H9 (cell line): Measurements from ENCODE around the gene LMX1A. TPM values are rescaled to one million over a fixed set of nuclear protein-coding genes. Genes with fewer than 3 reads are reported as not detected.

ENCODE experiments used
- DNase-seq: peaks from one replicate; pipeline ENCODE4 v3.0.0-alpha.2; 2017
- H2AFZ ChIP-seq: one replicate; pipeline ENCODE4 v1.6.1; 2013; ENCODE audit warnings: mild to moderate bottlenecking, low read length, control low read depth, moderate library complexity
- H2AK5ac ChIP-seq: 2 replicates; pipeline ENCODE4 v1.6.1; 2013; ENCODE audit warnings: low read length, control low read depth, mixed read lengths; ENCODE audit not compliant: insufficient read length
- H2BK120ac ChIP-seq: one replicate; pipeline ENCODE4 v1.6.1; 2013; ENCODE audit warnings: low read depth, mild to moderate bottlenecking, low read length, control low read depth, inconsistent platforms; ENCODE audit not compliant: poor library complexity, severe bottlenecking
- H2BK12ac ChIP-seq: 2 replicates; pipeline ENCODE4 v1.6.1; 2013; ENCODE audit warnings: low read length, control low read depth, mixed read lengths, low read depth; ENCODE audit not compliant: insufficient read length
- H2BK15ac ChIP-seq: 2 replicates; pipeline ENCODE4 v1.6.1; 2013; ENCODE audit warnings: low read depth, low read length, control low read depth
- H2BK20ac ChIP-seq: one replicate; pipeline ENCODE4 v1.6.1; 2013; ENCODE audit warnings: low read depth, mild to moderate bottlenecking, low read length, control low read depth, inconsistent platforms; ENCODE audit not compliant: poor library complexity, severe bottlenecking
- H2BK5ac ChIP-seq: 2 replicates; pipeline ENCODE4 v1.6.1; 2013; ENCODE audit warnings: low read length, control low read depth, mixed read lengths; ENCODE audit not compliant: insufficient read length
- H3K14ac ChIP-seq: 2 replicates; pipeline ENCODE4 v1.6.1; 2013; ENCODE audit warnings: low read length, control low read depth; ENCODE audit not compliant: insufficient read depth
- H3K18ac ChIP-seq: 2 replicates; pipeline ENCODE4 v1.6.1; 2013; ENCODE audit warnings: low read depth, mild to moderate bottlenecking, mixed read lengths, low read length, control low read depth; ENCODE audit not compliant: insufficient read length
- H3K23ac ChIP-seq: 2 replicates; pipeline ENCODE4 v1.6.1; 2013; ENCODE audit warnings: low read length, control low read depth, mixed read lengths, low read depth; ENCODE audit not compliant: insufficient read length
- H3K23me2 ChIP-seq: 2 replicates; pipeline ENCODE4 v1.6.1; 2013; ENCODE audit warnings: low read depth, mild to moderate bottlenecking, mixed read lengths, low read length, control low read depth; ENCODE audit not compliant: insufficient read length, poor library complexity, severe bottlenecking
- H3K27ac ChIP-seq: 2 replicates; pipeline ENCODE4 v1.5.1; 2013; ENCODE audit warnings: low read length, control low read depth, mixed read lengths, low read depth; ENCODE audit not compliant: insufficient read length
- H3K27me3 ChIP-seq: 2 replicates; pipeline ENCODE4 v1.6.1; 2013; ENCODE audit warnings: low read length, control low read depth, inconsistent platforms; ENCODE audit not compliant: insufficient read depth
- H3K4ac ChIP-seq: 2 replicates; pipeline ENCODE4 v1.6.1; 2013; ENCODE audit warnings: low read depth, mild to moderate bottlenecking, control low read depth, inconsistent platforms, low read length, moderate library complexity
- H3K4me1 ChIP-seq: 2 replicates; pipeline ENCODE4 v1.6.1; 2013; ENCODE audit warnings: low read length, control low read depth, inconsistent platforms; ENCODE audit not compliant: insufficient read depth
- H3K4me2 ChIP-seq: 2 replicates; pipeline ENCODE4 v1.6.1; 2013; ENCODE audit warnings: low read length, control low read depth, mixed read lengths; ENCODE audit not compliant: insufficient read length, insufficient read depth
- H3K56ac ChIP-seq: 2 replicates; pipeline ENCODE4 v1.6.1; 2013; ENCODE audit warnings: low read depth, mild to moderate bottlenecking, mixed read lengths, low read length, control low read depth; ENCODE audit not compliant: insufficient read length
- H3K79me1 ChIP-seq: 2 replicates; pipeline ENCODE4 v1.6.1; 2013; ENCODE audit warnings: low read depth, mild to moderate bottlenecking, moderate library complexity, low read length, control low read depth, inconsistent platforms; ENCODE audit not compliant: insufficient read depth, poor library complexity, severe bottlenecking
- H3K79me2 ChIP-seq: 2 replicates; pipeline ENCODE4 v1.6.1; 2013; ENCODE audit warnings: low read length, control low read depth, inconsistent platforms; ENCODE audit not compliant: insufficient read depth
- H3K9ac ChIP-seq: 2 replicates; pipeline ENCODE4 v1.6.1; 2013; ENCODE audit warnings: low read length, control low read depth, mixed read lengths; ENCODE audit not compliant: insufficient read length; ENCODE audit errors: extremely low read depth
- H3K9me3 ChIP-seq: one replicate; pipeline ENCODE4 v1.6.1; 2013; ENCODE audit warnings: low read depth, low read length, inconsistent platforms; ENCODE audit not compliant: control insufficient read depth
- H3T11ph ChIP-seq: one replicate; pipeline ENCODE4 v1.6.1; 2013; ENCODE audit warnings: mild to moderate bottlenecking, low read length, control low read depth, inconsistent platforms
- H4K20me1 ChIP-seq: one replicate; pipeline ENCODE4 v1.6.1; 2013; ENCODE audit not compliant: control insufficient read depth, insufficient read length, insufficient read depth
- H4K5ac ChIP-seq: 2 replicates; pipeline ENCODE4 v1.6.1; 2013; ENCODE audit warnings: low read depth, mild to moderate bottlenecking, mixed read lengths, low read length, control low read depth; ENCODE audit not compliant: insufficient read length
- H4K8ac ChIP-seq: replicated peaks from 2 replicates; pipeline ENCODE4 v1.6.1; 2013; ENCODE audit warnings: low read length, control low read depth, mixed read lengths, low read depth; ENCODE audit not compliant: insufficient read length
- H4K91ac ChIP-seq: 2 replicates; pipeline ENCODE4 v1.6.1; 2013; ENCODE audit warnings: low read depth, mild to moderate bottlenecking, moderate library complexity, mixed read lengths, low read length, control low read depth; ENCODE audit not compliant: insufficient read length
- H3K27ac Mint-ChIP-seq, 3 experiments: 2 replicates in 2 of 3; 3 replicates in 1 of 3; pipeline ENCODE4 v1.8.0; 2020 to 2021; ENCODE audit warnings: mixed read lengths in 3 of 3, mild to moderate bottlenecking in 1 of 3, moderate library complexity in 1 of 3
- H3K27me3 Mint-ChIP-seq: 2 replicates; pipeline ENCODE4 v1.8.0; 2021; ENCODE audit warnings: low read depth, mild to moderate bottlenecking, moderate library complexity, mixed read lengths
- H3K36me3 Mint-ChIP-seq, 3 experiments: 2 replicates in 2 of 3; 3 replicates in 1 of 3; pipeline ENCODE4 v1.8.0; 2020 to 2021; ENCODE audit warnings: low read depth in 3 of 3, mixed read lengths in 3 of 3; ENCODE audit not compliant: insufficient read depth in 1 of 3
- H3K4me1 Mint-ChIP-seq, 2 experiments: 2 replicates each; pipeline ENCODE4 v1.8.0; 2020; ENCODE audit warnings: mixed read lengths in 2 of 2
- H3K4me3 Mint-ChIP-seq, 2 experiments: 2 replicates in 1 of 2; 3 replicates in 1 of 2; pipeline ENCODE4 v1.8.0; 2020 to 2021; ENCODE audit warnings: mild to moderate bottlenecking in 2 of 2, mixed read lengths in 2 of 2, moderate library complexity in 1 of 2
- H3K9me3 Mint-ChIP-seq, 2 experiments: 2 replicates in 1 of 2; 3 replicates in 1 of 2; pipeline ENCODE4 v1.8.0; 2020; ENCODE audit warnings: mild to moderate bottlenecking in 2 of 2, mixed read lengths in 2 of 2, moderate library complexity in 1 of 2
- WGBS: extraction: QIAGEN DNeasy Blood & Tissue Kit; methylation state at CpG from one replicate; pipeline ENCODE4 v1.1.7; 2013; ENCODE audit warnings: missing lambda C conversion rate, low lambda C conversion rate, mixed read lengths; ENCODE audit not compliant: insufficient read length; ENCODE audit errors: extremely low coverage; 5-methylcytosine and 5-hydroxymethylcytosine counted together
- total RNA-seq: library from RNA; stranded (reverse); gene quantifications from 2 replicates; pipeline ENCODE4 v1.2.1, GENCODE V29; 2021
- TF ChIP-seq, protein P1 (sequence below): fragments of 200-600 bp; sonication (generic); conservative IDR thresholded peaks from 3 replicates; pipeline ENCODE4 v1.8.0; 2021; ENCODE audit warnings: antibody characterized with exemption, mild to moderate bottlenecking

Gene LMX1A
- total RNA-seq, 1 experiment from 2014 or later, result not detected

DNA sequence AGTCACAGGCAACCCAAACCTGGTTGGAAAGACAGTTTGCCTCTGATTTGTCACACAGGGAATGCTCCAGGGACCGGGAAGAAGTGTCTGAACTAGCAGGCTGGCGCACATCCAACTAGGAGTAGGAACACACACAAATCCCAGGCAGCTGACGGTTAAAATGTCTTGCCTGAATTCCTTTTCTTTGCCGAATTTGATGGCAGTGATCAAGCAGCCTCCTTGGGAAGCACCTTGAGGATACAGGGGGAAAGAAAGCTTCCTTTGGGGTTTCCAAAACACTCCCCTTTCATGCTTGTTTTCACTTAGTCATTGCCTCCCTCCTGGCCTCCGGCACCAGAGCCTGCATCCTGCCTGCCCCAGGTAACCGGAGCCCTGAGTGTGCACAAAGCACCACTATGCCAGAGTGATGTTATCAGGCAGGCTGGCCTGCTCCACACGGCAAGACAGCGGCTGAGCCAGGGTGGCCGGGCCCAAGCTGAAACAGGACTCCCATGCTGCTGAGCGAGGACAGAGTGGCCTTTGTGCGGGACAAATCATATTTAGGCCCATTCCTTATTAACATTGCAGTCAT is 193.8 kb downstream of the LMX1A start:
- Histone ChIP-seq H2BK120ac (no peak overlapping the region), H3K14ac (no peak overlapping the region), H3T11ph (no peak overlapping the region), H2BK20ac (no peak overlapping the region), H3K18ac (no peak overlapping the region), H3K9me3 (no peaks in the 10 kb centered on the region), H3K4me2 (no peak overlapping the region), H3K4ac (no peak overlapping the region), H3K9ac (no peak overlapping the region), H3K23me2 (no peaks in the 10 kb centered on the region), H2BK12ac (no peak overlapping the region), H2AK5ac (no peak overlapping the region), H3K4me1 (no peaks in the 10 kb centered on the region), H2AFZ (no peak overlapping the region), H2BK5ac (no peak overlapping the region), H3K23ac (no peak overlapping the region), H3K79me1 (no peaks in the 10 kb centered on the region), H3K27ac (no peak overlapping the region), H3K27me3 (no peaks in the 10 kb centered on the region), H4K5ac (no peak overlapping the region), H3K79me2 (no peaks in the 10 kb centered on the region), H3K56ac (no peak overlapping the region), H4K8ac (no peak overlapping the region), H4K20me1 (no peaks in the 10 kb centered on the region), H4K91ac (no peak overlapping the region), H2BK15ac (no peak overlapping the region)
- TF ChIP-seq, protein P1, sequence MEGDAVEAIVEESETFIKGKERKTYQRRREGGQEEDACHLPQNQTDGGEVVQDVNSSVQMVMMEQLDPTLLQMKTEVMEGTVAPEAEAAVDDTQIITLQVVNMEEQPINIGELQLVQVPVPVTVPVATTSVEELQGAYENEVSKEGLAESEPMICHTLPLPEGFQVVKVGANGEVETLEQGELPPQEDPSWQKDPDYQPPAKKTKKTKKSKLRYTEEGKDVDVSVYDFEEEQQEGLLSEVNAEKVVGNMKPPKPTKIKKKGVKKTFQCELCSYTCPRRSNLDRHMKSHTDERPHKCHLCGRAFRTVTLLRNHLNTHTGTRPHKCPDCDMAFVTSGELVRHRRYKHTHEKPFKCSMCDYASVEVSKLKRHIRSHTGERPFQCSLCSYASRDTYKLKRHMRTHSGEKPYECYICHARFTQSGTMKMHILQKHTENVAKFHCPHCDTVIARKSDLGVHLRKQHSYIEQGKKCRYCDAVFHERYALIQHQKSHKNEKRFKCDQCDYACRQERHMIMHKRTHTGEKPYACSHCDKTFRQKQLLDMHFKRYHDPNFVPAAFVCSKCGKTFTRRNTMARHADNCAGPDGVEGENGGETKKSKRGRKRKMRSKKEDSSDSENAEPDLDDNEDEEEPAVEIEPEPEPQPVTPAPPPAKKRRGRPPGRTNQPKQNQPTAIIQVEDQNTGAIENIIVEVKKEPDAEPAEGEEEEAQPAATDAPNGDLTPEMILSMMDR, result no peak
- H3K27ac Mint-ChIP-seq, result peak overlapping the region in 2 of 3 experiments; percentile 22 to 41; a peak in 1 of 7 replicates
- peaks cover 13% of the 10 kb centered on the region for H3K27me3 Mint-ChIP-seq
- peak; percentile 63 for DNase-seq
- no peak overlapping the region for H3K4me3 Mint-ChIP-seq
- no peaks in the 10 kb centered on the region; a peak in 1 of 5 replicates for H3K9me3 Mint-ChIP-seq
- H3K4me1 Mint-ChIP-seq, result peaks cover 6 to 8% of the 10 kb centered on the region in 2 experiments
- no CpG with 5 or more reads among the region's 11 CpGs for WGBS
- H3K36me3 Mint-ChIP-seq, result no peaks in the 10 kb centered on the region
